ENCODE results near the gene FAM124B. TPM values are rescaled to one million over a fixed set of nuclear protein-coding genes. Genes with fewer than 3 reads are reported as not detected.

Gene FAM124B
- total and polyA plus RNA-seq, 11 donors: 0.34 to 5.1 (median 1.6) TPM

DNA sequence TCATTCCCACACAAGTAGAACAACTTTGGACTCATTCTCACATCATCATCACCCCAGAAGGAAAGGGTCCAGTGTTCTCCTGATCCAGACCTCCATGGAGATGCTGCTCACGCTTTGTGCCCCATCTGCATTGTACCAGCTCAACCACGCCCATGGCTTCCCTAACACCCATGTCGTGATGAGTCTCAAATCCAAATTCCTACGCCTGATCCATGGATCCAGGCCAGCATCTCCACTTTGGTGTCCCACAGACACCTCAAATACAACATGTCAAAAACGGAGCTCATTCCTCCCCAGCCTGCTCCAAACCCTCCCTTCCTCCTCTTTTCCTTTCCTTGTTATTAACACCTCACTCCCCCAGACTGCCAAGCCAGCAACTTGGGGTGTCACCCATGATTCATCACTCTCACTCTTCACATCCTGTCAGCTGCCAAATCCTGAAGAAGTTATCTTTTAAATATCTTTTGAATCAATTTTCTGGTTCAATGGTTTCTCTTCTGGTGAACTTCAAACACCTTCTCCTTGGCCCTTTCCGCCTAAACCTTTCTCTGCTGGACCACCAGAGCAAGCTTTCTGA is 30.2 kb upstream of the FAM124B start:
- Histone ChIP-seq H3K36me3 (no peaks in the 10 kb centered on the region), H3K27ac (no peak overlapping the region), H3K27me3 (no peaks in the 10 kb centered on the region), H3K9me3 (peaks cover 0 to 6% (median 0%) of the 10 kb centered on the region in 12 donors), H3K4me1 (no peaks in the 10 kb centered on the region), H3K4me3 (no peak overlapping the region)
- TF ChIP-seq, protein P1, sequence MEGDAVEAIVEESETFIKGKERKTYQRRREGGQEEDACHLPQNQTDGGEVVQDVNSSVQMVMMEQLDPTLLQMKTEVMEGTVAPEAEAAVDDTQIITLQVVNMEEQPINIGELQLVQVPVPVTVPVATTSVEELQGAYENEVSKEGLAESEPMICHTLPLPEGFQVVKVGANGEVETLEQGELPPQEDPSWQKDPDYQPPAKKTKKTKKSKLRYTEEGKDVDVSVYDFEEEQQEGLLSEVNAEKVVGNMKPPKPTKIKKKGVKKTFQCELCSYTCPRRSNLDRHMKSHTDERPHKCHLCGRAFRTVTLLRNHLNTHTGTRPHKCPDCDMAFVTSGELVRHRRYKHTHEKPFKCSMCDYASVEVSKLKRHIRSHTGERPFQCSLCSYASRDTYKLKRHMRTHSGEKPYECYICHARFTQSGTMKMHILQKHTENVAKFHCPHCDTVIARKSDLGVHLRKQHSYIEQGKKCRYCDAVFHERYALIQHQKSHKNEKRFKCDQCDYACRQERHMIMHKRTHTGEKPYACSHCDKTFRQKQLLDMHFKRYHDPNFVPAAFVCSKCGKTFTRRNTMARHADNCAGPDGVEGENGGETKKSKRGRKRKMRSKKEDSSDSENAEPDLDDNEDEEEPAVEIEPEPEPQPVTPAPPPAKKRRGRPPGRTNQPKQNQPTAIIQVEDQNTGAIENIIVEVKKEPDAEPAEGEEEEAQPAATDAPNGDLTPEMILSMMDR (IDR thresholded peaks at IDR 0.05): no peak
- TF ChIP-seq POLR2A (IDR thresholded peaks at IDR 0.05): no peak
- WGBS, 4 donors: 83 to 84% (median 84%) methylated on average over 6 of the region's 6 CpGs
- intact Hi-C loops (cut with DNase I): no loop called here
- no peak for ATAC-seq
- DNase-seq: no peak

DNA sequence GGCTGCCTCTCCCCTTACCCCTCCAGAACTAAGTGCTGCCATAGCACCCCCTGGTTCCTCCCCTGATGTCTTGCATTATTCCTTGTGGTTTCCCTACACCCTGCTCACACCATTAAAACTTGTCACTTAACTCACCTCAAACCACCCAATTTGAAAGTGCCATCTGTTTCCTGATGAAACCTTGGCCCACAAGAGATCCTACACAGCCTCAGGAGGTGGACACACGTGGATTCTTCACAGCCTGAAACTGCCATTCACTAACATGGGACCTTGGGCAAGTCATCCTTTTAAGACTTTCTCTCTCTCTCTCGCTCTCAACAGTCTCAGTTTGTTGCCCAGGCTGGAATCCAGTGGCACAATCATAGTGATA is 27.5 kb upstream of the FAM124B start:
- intact Hi-C loops (cut with DNase I): no loop called here
- Histone ChIP-seq H3K27ac (no peak overlapping the region), H3K4me1 (no peaks in the 10 kb centered on the region), H3K27me3 (no peaks in the 10 kb centered on the region), H3K36me3 (no peaks in the 10 kb centered on the region), H3K4me3 (no peak overlapping the region), H3K9me3 (peaks cover 0 to 11% (median 0%) of the 10 kb centered on the region in 12 donors)
- no peak for TF ChIP-seq POLR2A (IDR thresholded peaks at IDR 0.05)
- TF ChIP-seq, protein P1 (IDR thresholded peaks at IDR 0.05): no peak
- ATAC-seq: no peak
- no peak for DNase-seq
- WGBS, 4 donors: 59 to 81% (median 71%) methylated on average over 2 of the region's 2 CpGs

DNA sequence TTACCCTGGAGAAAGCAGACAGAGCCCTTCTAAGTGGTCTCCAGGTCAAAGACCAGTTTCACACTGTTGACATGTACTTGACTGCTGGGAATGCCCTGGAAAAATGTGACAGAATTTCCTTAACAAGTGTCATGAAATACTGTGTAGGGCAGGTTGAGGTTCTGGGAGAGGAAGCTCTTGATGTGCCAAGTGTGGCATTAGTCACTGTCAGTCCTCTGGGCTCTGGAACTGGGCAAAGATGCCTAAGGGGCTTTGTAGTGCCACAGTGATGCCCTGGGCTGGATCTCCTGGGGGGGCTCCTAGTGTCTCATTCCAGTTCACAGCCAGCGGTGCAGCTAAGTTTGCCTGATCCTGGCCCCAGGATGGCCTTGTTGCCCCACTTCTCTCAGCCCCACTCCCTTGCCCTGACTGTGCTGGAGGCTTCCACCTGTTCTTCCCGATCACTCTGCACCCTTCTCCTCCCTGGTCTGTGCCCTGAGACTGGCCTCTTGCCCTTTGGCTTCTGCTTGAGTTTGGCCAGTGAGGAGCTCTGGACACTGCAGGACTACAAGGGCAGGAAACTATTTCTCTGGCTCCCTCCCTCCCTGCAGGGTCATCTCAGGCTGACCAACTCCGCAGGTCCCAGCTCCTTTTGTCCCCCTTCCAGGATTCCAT is 27.0 kb upstream of the FAM124B start:
- H3K4me1 ChIP-seq: no peaks in the 10 kb centered on the region
- intact Hi-C loops (cut with DNase I): no loop called here
- ATAC-seq (no peak), DNase-seq (no peak)
- TF ChIP-seq POLR2A (IDR thresholded peaks at IDR 0.05): no peak
- TF ChIP-seq, protein P1 (IDR thresholded peaks at IDR 0.05): no peak
- H3K36me3 ChIP-seq: no peaks in the 10 kb centered on the region
- H3K27me3 ChIP-seq: no peaks in the 10 kb centered on the region
- H3K4me3 ChIP-seq: no peak overlapping the region
- peaks cover 0 to 11% (median 0%) of the 10 kb centered on the region in 12 donors for H3K9me3 ChIP-seq
- no peak overlapping the region for H3K27ac ChIP-seq
- WGBS, 4 donors: 67 to 88% (median 79%) methylated on average over 1 to 3 of the region's 3 CpGs

DNA sequence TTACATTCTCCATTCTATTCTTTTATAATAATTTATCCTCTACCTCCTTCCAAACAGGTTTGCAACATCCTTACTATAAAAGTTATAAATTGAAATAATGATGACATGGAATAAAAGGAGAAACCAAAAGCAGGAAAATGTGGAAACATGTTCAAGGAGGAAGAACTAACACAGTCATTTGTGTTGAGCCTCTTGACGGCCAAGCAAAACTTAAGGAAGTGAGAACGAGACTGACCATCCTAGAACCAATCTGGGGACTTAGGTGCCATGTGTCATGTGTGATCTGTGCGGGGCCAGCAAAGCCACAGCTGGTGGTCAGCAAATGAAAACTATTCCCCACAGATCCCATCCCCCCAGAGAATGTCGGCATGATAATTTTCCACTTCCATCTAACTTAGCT is 25.6 kb upstream of the FAM124B start:
- intact Hi-C loops (cut with DNase I): no loop called here
- no peak overlapping the region for H3K4me3 ChIP-seq
- no peak for TF ChIP-seq POLR2A (IDR thresholded peaks at IDR 0.05)
- TF ChIP-seq, protein P1 (IDR thresholded peaks at IDR 0.05): no peak
- H3K4me1 ChIP-seq: no peaks in the 10 kb centered on the region
- no peaks in the 10 kb centered on the region for H3K36me3 ChIP-seq
- no peak overlapping the region for H3K27ac ChIP-seq
- DNase-seq: no peak
- no peaks in the 10 kb centered on the region for H3K27me3 ChIP-seq
- ATAC-seq: no peak
- WGBS, 4 donors: 63 to 73% (median 69%) methylated on average over 4 of the region's 4 CpGs
- H3K9me3 ChIP-seq: peaks cover 0 to 11% (median 0%) of the 10 kb centered on the region in 12 donors

All from heart left ventricle (tissue), 16 donors.